Endothelial cell of umbilical vein (primary cell): ENCODE measurements around the gene DPF3. TPM values are rescaled to one million over a fixed set of nuclear protein-coding genes. Genes with fewer than 3 reads are reported as not detected.

Experiments
- BruUV-seq: library from RNA; stranded (reverse); fragments of 400-500 nt; replicated peaks from 2 replicates; lab custom pipeline; 2021; lab: Mats Ljungman, UMichigan
- CTCF ChIA-PET: fragments of 300-600, 350-600 bp; sonication (Branson Sonifier 250); formaldehyde crosslinking; loops from one replicate; lab custom pipeline; 2021; ENCODE audit warnings: antibody characterized with exemption, inconsistent platforms; lab: Charles Lee
- POLR2A ChIA-PET: fragments of 300-600, 350-600 bp; sonication (Branson Sonifier 250); formaldehyde crosslinking; loops from one replicate; lab custom pipeline; 2021; ENCODE audit warnings: antibody characterized with exemption, inconsistent platforms; lab: Charles Lee
- DNase-seq: peaks from one replicate; pipeline ENCODE4 v3.0.0-alpha.2; 2011; ENCODE audit warnings: low read depth, low spot score
- FAIRE-seq: peaks from 2 replicates; lab custom pipeline; 2011; peaks lifted over from hg19 to GRCh38; lab: Jason Lieb, UNC
- H2AFZ ChIP-seq: 2 replicates; pipeline ENCODE4 v1.6.0; 2012; ENCODE audit warnings: low read depth, low read length, control low read depth, inconsistent platforms
- H3K27ac ChIP-seq: 2 replicates; pipeline ENCODE4 v1.5.1; 2011; ENCODE audit warnings: low read depth, mild to moderate bottlenecking, control low read depth, low read length, moderate library complexity; ENCODE audit not compliant: insufficient read depth
- H3K27me3 ChIP-seq, 2 experiments: 2 replicates each; pipeline versions ENCODE4 v1.6.0 to v1.6.1; 2011; ENCODE audit warnings: low read length in 2 of 2, mixed read lengths in 1 of 2; ENCODE audit not compliant: control insufficient read depth in 2 of 2, insufficient read depth in 2 of 2
- H3K36me3 ChIP-seq, 2 experiments: 2 replicates in 1 of 2; 3 replicates in 1 of 2; pipeline ENCODE4 v1.5.1; 2011; ENCODE audit warnings: low read length in 2 of 2, mild to moderate bottlenecking in 1 of 2, moderate library complexity in 1 of 2; ENCODE audit not compliant: control insufficient read depth in 2 of 2, insufficient read depth in 2 of 2; ENCODE audit errors: extremely low read depth in 1 of 2
- H3K4me1 ChIP-seq: 3 replicates; pipeline ENCODE4 v1.5.1; 2011; ENCODE audit warnings: mild to moderate bottlenecking, low read length; ENCODE audit not compliant: control insufficient read depth, insufficient read depth; ENCODE audit errors: extremely low read depth
- H3K4me2 ChIP-seq: 2 replicates; pipeline ENCODE4 v1.6.1; 2011; ENCODE audit warnings: low read length, control low read depth, mixed read lengths; ENCODE audit not compliant: insufficient read depth
- H3K4me3 ChIP-seq, 3 experiments: fragments of 200-600 bp in 1 of 3; sonication (generic), shearing (Covaris generic) in 1 of 3; replicated peaks in 1 of 3; 2 replicates each; pipeline ENCODE4 v1.5.1; 2011 to 2016; ENCODE audit warnings: control low read depth in 3 of 3, low read length in 3 of 3, mild to moderate bottlenecking in 2 of 3, inconsistent platforms in 1 of 3, low read depth in 1 of 3, moderate library complexity in 1 of 3; ENCODE audit not compliant: insufficient read depth in 1 of 3
- H3K79me2 ChIP-seq: 2 replicates; pipeline ENCODE4 v1.6.0; 2012; ENCODE audit warnings: low read length, inconsistent platforms; ENCODE audit not compliant: control insufficient read depth, insufficient read depth
- H3K9ac ChIP-seq: replicated peaks from 2 replicates; pipeline ENCODE3; 2011; ENCODE audit warnings: low read length, control low read depth; ENCODE audit not compliant: insufficient read depth; ENCODE audit errors: extremely low read depth
- H3K9me1 ChIP-seq: replicated peaks from 3 replicates; pipeline ENCODE4 v1.6.0; 2011; ENCODE audit warnings: mild to moderate bottlenecking, low read length; ENCODE audit not compliant: control insufficient read depth, insufficient read depth; ENCODE audit errors: extremely low read depth
- H3K9me3 ChIP-seq: replicated peaks from 2 replicates; pipeline ENCODE4 v1.5.1; 2012; ENCODE audit warnings: low read length, inconsistent platforms; ENCODE audit not compliant: control insufficient read depth, insufficient read depth
- H4K20me1 ChIP-seq: replicated peaks from 2 replicates; pipeline ENCODE3; 2011; ENCODE audit warnings: mild to moderate bottlenecking, low read length; ENCODE audit not compliant: control insufficient read depth, insufficient read depth; ENCODE audit errors: extremely low read depth
- EZH2 ChIP-seq: IDR thresholded peaks from 2 replicates; pipeline ENCODE4 v1.6.1; 2012; ENCODE audit warnings: borderline replicate concordance, low read depth, mild to moderate bottlenecking, moderate library complexity, low read length, inconsistent platforms; ENCODE audit not compliant: severe bottlenecking
- FOS ChIP-seq: IDR thresholded peaks from 2 replicates; pipeline ENCODE4 v1.6.1; 2011; ENCODE audit warnings: mild to moderate bottlenecking, low read length, moderate library complexity, borderline replicate concordance; ENCODE audit not compliant: insufficient read depth
- GATA2 ChIP-seq: IDR thresholded peaks from 2 replicates; pipeline ENCODE4 v1.7.0; 2011; ENCODE audit warnings: low read depth, mild to moderate bottlenecking, moderate library complexity, mixed read lengths, low read length; ENCODE audit not compliant: insufficient read length, insufficient read depth
- MYC ChIP-seq: IDR thresholded peaks from one replicate; pipeline ENCODE4 v1.6.1; 2011; ENCODE audit warnings: mild to moderate bottlenecking, low read depth, low read length
- POLR2A ChIP-seq: IDR thresholded peaks from 2 replicates; pipeline ENCODE4 v1.6.1; 2012; ENCODE audit warnings: low read depth, mild to moderate bottlenecking, control low read depth, low read length
- POLR2AphosphoS5 ChIP-seq: IDR thresholded peaks from 2 replicates; pipeline ENCODE4 v1.6.1; 2012; ENCODE audit warnings: low read depth, mild to moderate bottlenecking, control low read depth, low read length, moderate library complexity; ENCODE audit not compliant: insufficient read depth
- dilution Hi-C: fragments of 300-500 bp; cut with MboI; formaldehyde crosslinking; loops from one replicate; pipeline ENCODE4 v1.15.0; 2019; ENCODE audit warnings: low sequenced_read_pairs; ENCODE audit not compliant: extremely low pct_ligation_motif_present
- intact Hi-C: fragments of 100-400 bp; cut with micrococcal nuclease; formaldehyde crosslinking; loops from one replicate; pipeline ENCODE4 v1.10.0; 2022
- polyA plus RNA-seq, 4 experiments: library from polyadenylated mRNA; depleted of rRNA in 3 of 4; stranded (reverse) in 3 of 4; unstranded in 1 of 4; fragments of >200 nt; gene quantifications; 2 replicates each; pipeline versions ENCODE4 v1.2.1 to v1.2.3, GENCODE V29; 2011 to 2012; ENCODE audit warnings: missing spikeins in 1 of 4
- total RNA-seq: library from RNA; stranded (reverse); gene quantifications from 2 replicates; pipeline ENCODE4 v1.2.3, GENCODE V29; 2021

DPF3 gene
- total and polyA plus RNA-seq, 2 donors (not counting 3 experiments of a cell fraction or from before 2014, with no cell fraction given): 2.4 to 3.5 TPM

GRCh38 chr14:72742838-72743195 is 151.1 kb downstream of the DPF3 start:
- Histone ChIP-seq H3K27ac (no peak overlapping the region), H3K79me2 (no peaks in the 10 kb centered on the region), H3K9ac (no peak overlapping the region), H3K27me3 (no peaks in the 10 kb centered on the region), H3K36me3 (no peaks in the 10 kb centered on the region), H4K20me1 (no peaks in the 10 kb centered on the region), H3K9me3 (no peaks in the 10 kb centered on the region), H3K4me3 (no peak overlapping the region), H2AFZ (no peak overlapping the region), H3K4me2 (no peak overlapping the region), H3K4me1 (peaks cover 11% of the 10 kb centered on the region), H3K9me1 (no peaks in the 10 kb centered on the region)
- DNase-seq: no peak
- no TSS peak for BruUV-seq
- ChIA-PET POLR2A (no interaction called here), CTCF (interaction anchor here (1.8 to 2.1 kb wide), 2 partner anchors 18 to 229 kb away, joined by 4 to 5 read pairs; no protein-coding TSS in a partner anchor)
- intact Hi-C loops: no loop called here
- FAIRE-seq: no peak
- dilution Hi-C loops: no loop called here
- TF ChIP-seq POLR2A: no peak
- no peak for TF ChIP-seq MYC
- TF ChIP-seq FOS: no peak
- no peak for TF ChIP-seq EZH2
- TF ChIP-seq POLR2AphosphoS5: no peak

- Histone ChIP-seq H3K9me1 (no peaks in the 10 kb centered on the region), H3K4me3 (no peak overlapping the region), H3K27me3 (no peaks in the 10 kb centered on the region), H3K79me2 (no peaks in the 10 kb centered on the region), H3K27ac (no peak overlapping the region), H3K4me1 (peaks cover 11% of the 10 kb centered on the region), H3K36me3 (no peaks in the 10 kb centered on the region), H3K9ac (no peak overlapping the region), H3K9me3 (no peaks in the 10 kb centered on the region), H3K4me2 (no peak overlapping the region), H4K20me1 (no peaks in the 10 kb centered on the region), H2AFZ (peak overlapping the region; percentile 1)
- peak; percentile 24 for TF ChIP-seq POLR2AphosphoS5
- TF ChIP-seq GATA2: peak; percentile 91
- TF ChIP-seq FOS: no peak
- no peak for TF ChIP-seq MYC
- dilution Hi-C loops: no loop called here
- DNase-seq: peak; percentile 46
- peak; percentile 73 for FAIRE-seq
- intact Hi-C loops: no loop called here
- CTCF ChIA-PET: interaction anchor here (0.6 to 2.1 kb wide), 4 partner anchors 17 to 228 kb away, joined by 3 to 5 read pairs (median 4); no protein-coding TSS in a partner anchor
- no TSS peak for BruUV-seq
- POLR2A ChIA-PET: no interaction called here
Measured at GRCh38 chr14:72742118-72742837, 151.6 kb downstream of the DPF3 start.
